Uterus (tissue), 2 donors: ENCODE measurements around the gene TRAK2.

Source experiments
- CTCF ChIP-seq, 4 experiments: fragments of 200-600 bp in 2 of 4; fragments of 450-650 bp in 2 of 4; sonication (generic) in 2 of 4; IDR thresholded peaks; one replicate each; pipeline ENCODE4 v1.5.1; 2016 to 2019; ENCODE audit warnings: antibody characterized with exemption in 4 of 4, mild to moderate bottlenecking in 2 of 4, moderate library complexity in 1 of 4
- POLR2A ChIP-seq, 2 donors: fragments of 450-650 bp; IDR thresholded peaks; one replicate each; pipeline ENCODE4 v1.6.1; 2016; ENCODE audit warnings: antibody characterized with exemption in 2 of 2, mild to moderate bottlenecking in 1 of 2, moderate library complexity in 1 of 2

GRCh38 chr2:201430839-201431238 lies 20.4 kb downstream of the TRAK2 start:
- TF ChIP-seq CTCF (IDR thresholded peaks at IDR 0.05) (no peak), POLR2A (IDR thresholded peaks at IDR 0.05) (no peak)
